HepG2 (cell line): ENCODE measurements around the gene LHPP.

Experiments used
- CTCF ChIP-seq: sonication (generic); formaldehyde crosslinking; IDR thresholded peaks from 2 replicates; pipeline ENCODE4 v1.5.0; 2020; ENCODE audit warnings: mild to moderate bottlenecking, missing genetic modification reagents, moderate library complexity
- NFE2L1 ChIP-seq: sonication (generic); formaldehyde crosslinking; IDR thresholded peaks from 2 replicates; pipeline ENCODE4 v1.4.0; 2020; ENCODE audit warnings: missing genetic modification reagents, mild to moderate bottlenecking, borderline replicate concordance

GRCh38 chr10:124605001-124605370 is 143.4 kb downstream of the LHPP start:
- TF ChIP-seq CTCF (CRISPR knock-in tag) (no peak), NFE2L1 (CRISPR knock-in tag) (no peak)
